Dendritic cell treated with granulocyte-macrophage colony-stimulating factor and Interleukin-4, amounts not matched to agents 40 ng/mL and 50 ng/mL, for 4 days (primary cell): ENCODE data around the gene SGIP1.

Experiments used
- H3K27ac Mint-ChIP-seq: one replicate; pipeline ENCODE4 v1.8.0; 2022; ENCODE audit warnings: mild to moderate bottlenecking, mixed read lengths
- H3K27me3 Mint-ChIP-seq: one replicate; pipeline ENCODE4 v1.8.0; 2022; ENCODE audit warnings: mild to moderate bottlenecking, mixed read lengths
- H3K36me3 Mint-ChIP-seq: one replicate; pipeline ENCODE4 v1.8.0; 2022; ENCODE audit warnings: low read depth, mixed read lengths
- H3K4me1 Mint-ChIP-seq: one replicate; pipeline ENCODE4 v1.8.0; 2022; ENCODE audit warnings: low read depth, mixed read lengths
- H3K4me3 Mint-ChIP-seq: one replicate; pipeline ENCODE4 v1.8.0; 2022; ENCODE audit warnings: mild to moderate bottlenecking, moderate library complexity, mixed read lengths
- H3K9me3 Mint-ChIP-seq: one replicate; pipeline ENCODE4 v1.8.0; 2022; ENCODE audit warnings: mixed read lengths
- intact Hi-C: fragments of 100-400 bp; cut with micrococcal nuclease; formaldehyde crosslinking; loops from one replicate; pipeline ENCODE4 v1.15.0; 2022

The SGIP1 gene, protein sequence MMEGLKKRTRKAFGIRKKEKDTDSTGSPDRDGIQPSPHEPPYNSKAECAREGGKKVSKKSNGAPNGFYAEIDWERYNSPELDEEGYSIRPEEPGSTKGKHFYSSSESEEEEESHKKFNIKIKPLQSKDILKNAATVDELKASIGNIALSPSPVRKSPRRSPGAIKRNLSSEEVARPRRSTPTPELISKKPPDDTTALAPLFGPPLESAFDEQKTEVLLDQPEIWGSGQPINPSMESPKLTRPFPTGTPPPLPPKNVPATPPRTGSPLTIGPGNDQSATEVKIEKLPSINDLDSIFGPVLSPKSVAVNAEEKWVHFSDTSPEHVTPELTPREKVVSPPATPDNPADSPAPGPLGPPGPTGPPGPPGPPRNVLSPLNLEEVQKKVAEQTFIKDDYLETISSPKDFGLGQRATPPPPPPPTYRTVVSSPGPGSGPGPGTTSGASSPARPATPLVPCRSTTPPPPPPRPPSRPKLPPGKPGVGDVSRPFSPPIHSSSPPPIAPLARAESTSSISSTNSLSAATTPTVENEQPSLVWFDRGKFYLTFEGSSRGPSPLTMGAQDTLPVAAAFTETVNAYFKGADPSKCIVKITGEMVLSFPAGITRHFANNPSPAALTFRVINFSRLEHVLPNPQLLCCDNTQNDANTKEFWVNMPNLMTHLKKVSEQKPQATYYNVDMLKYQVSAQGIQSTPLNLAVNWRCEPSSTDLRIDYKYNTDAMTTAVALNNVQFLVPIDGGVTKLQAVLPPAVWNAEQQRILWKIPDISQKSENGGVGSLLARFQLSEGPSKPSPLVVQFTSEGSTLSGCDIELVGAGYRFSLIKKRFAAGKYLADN

DNA sequence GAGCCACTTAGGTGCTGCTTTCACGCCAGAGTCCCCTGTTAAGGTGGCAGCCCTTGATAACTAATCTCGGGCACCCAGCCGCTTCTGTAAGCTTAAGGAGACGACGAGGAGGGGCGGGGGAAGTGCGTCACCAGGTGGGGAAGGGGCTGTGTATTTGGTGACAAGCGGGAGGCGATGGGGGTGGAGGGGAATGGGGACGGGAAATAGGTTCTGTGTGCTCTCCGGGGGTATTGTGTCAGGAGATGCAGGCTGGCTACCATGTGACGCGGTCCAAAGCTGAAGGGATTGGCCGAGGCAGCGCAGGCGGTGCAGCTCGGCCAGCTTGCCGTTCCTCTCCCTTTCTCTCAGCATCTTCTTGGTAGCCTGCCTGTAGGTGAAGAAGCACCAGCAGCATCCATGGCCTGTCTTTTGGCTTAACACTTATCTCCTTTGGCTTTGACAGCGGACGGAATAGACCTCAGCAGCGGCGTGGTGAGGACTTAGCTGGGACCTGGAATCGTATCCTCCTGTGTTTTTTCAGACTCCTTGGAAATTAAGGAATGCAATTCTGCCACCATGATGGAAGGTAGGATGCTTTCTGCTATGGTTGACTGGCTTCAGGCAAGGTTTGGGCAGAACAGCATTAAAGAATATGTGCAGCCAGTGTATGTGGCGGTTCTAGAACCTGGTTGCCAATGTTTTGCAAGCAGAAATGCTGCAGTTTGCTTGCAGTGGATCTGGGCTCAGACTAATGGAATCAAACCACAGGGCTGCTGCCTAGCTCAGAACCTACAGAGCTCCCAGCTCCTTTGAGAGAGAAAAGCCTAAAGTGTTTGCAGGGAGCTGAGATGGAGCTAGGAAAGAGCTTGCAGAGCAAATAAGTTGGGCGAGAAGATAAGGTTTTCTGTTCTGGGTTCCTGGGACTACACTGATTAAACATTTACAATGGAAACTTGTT is at the start of gene SGIP1:
SGIP1 (plus strand) TSS at position 350 of the 937 bp plus-strand sequence; CDS start at position 556, 206 bp downstream.
- Mint-ChIP-seq H3K9me3 (no peaks in the 10 kb centered on the region), H3K4me3 (peak within 1 kb of the TSS; percentile 53), H3K27ac (no peak within 1 kb of the TSS), H3K36me3 (no peaks in the 10 kb centered on the region), H3K4me1 (peaks cover 19% of the 10 kb centered on the region), H3K27me3 (peaks cover 33% of the 10 kb centered on the region)
- intact Hi-C loops = no loop called here

DNA sequence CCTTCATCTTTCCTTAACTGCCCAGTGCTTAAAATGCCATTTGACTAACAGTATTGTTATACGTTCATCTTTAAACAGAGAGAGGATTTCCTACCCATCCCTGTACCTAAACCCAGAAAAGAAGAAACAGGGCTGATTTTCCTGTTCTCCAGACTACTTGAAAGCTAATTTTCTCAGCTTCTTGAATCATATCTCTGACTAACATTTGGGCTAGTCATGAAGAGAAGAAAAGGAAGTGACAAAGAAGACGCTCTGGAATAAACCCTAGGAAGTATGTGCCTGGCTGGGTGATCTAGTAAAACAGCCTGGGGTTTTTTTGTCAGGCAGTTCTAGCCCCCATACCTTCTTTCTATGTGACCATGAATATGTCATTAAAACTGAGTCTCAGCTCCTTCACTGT is 44.8 kb upstream of the SGIP1 start:
- no peaks in the 10 kb centered on the region for H3K9me3 Mint-ChIP-seq
- no peaks in the 10 kb centered on the region for H3K36me3 Mint-ChIP-seq
- H3K4me1 Mint-ChIP-seq = peaks cover 19% of the 10 kb centered on the region
- no peaks in the 10 kb centered on the region for H3K27me3 Mint-ChIP-seq
- no peak overlapping the region for H3K27ac Mint-ChIP-seq
- H3K4me3 Mint-ChIP-seq = no peak overlapping the region
- intact Hi-C loops = no loop called here

DNA sequence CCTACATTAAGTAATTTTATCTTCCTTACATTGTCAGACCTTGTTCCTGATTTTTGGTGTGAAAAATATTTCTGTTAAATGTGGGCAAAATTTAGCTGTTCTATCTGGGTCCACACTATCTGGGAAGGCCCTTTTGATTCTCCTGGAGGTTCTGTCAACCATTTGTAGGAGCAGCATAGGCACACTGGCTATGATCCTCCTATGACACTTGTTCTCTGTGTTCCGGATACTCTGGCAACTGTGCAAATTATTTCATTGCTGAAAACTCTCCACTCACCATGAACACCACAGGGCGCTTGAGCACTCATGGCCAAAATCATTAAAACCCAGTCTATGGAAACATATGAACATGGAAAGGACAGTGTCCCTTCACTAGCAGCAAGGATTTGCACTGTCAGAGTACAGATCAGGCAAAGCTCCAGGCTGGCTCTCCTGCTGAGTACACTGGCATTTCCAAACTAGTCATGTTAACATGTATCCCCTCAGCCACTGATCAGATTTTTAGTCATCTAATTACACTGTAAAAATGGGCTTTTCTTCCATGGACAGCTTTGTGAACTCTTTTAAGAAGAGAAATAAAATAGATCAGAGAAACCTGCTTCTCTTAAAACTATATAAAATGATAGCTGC is 43.9 kb upstream of the SGIP1 start:
- no peaks in the 10 kb centered on the region for H3K27me3 Mint-ChIP-seq
- peaks cover 19% of the 10 kb centered on the region for H3K4me1 Mint-ChIP-seq
- H3K9me3 Mint-ChIP-seq = no peaks in the 10 kb centered on the region
- no peaks in the 10 kb centered on the region for H3K36me3 Mint-ChIP-seq
- no peak overlapping the region for H3K27ac Mint-ChIP-seq
- H3K4me3 Mint-ChIP-seq = no peak overlapping the region
- intact Hi-C loops = no loop called here

DNA sequence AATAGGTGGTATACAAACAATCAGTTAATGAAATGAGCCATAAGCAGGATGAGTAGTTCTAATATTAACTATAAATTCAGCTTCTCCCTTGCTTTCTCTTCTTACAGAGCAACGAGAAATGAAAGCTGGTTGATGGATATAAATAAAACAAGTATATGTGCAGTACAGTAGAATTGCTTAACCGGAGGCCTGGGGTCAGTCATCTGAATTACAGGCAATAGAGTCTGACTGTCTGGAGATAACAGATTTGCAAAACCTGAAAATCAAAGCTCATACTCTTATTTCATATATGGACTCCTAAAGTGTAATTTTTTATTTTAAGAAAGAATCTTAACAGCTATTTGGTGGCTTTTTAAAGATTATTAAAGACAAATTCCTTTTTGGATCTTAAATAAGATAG is 43.1 kb upstream of the SGIP1 start:
- peaks cover 19% of the 10 kb centered on the region for H3K4me1 Mint-ChIP-seq
- H3K36me3 Mint-ChIP-seq = no peaks in the 10 kb centered on the region
- no peaks in the 10 kb centered on the region for H3K27me3 Mint-ChIP-seq
- intact Hi-C loops = no loop called here
- no peak overlapping the region for H3K27ac Mint-ChIP-seq
- H3K9me3 Mint-ChIP-seq = no peaks in the 10 kb centered on the region
- H3K4me3 Mint-ChIP-seq = no peak overlapping the region

DNA sequence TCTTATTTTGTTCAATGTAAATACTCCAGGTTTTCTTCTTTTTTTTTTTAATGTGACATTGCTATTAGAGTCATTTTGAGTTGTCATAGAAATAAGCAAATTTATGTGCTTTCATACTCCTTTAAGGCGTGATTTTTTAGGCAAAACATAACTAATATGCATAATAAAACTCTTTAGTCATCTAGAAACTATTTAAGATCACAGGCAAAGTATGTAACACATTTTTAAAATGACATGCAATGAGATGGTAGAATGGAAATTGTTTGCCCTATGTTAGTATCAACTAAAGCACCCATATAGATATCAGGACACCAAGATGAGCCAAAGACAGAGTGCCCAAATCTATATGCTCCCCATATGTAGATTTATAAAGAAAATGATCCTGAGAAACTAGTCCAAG is 41.5 kb upstream of the SGIP1 start:
- Mint-ChIP-seq H3K27ac (no peak overlapping the region), H3K4me3 (no peak overlapping the region), H3K27me3 (no peaks in the 10 kb centered on the region), H3K36me3 (no peaks in the 10 kb centered on the region), H3K4me1 (peaks cover 19% of the 10 kb centered on the region), H3K9me3 (no peaks in the 10 kb centered on the region)
- intact Hi-C loops = no loop called here

DNA sequence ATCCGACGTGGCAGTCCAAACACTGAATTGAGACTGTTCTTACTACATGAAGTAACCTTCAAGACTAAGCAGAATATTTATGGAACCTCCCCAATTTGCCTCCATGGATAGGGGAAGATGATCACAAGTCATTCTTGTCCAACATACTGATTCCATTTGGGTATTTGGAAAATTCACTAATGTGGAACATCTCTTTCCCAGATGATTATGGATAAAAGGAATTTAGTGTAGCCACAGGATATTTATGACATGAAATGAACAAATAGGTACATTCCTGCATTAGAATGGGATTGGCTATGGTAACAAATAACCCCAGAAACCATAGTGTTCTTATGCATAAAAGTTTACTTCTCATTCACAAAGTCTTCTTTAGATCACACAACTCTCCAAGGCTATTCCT is 40.2 kb upstream of the SGIP1 start:
- no peak overlapping the region for H3K27ac Mint-ChIP-seq
- H3K4me1 Mint-ChIP-seq = peaks cover 19% of the 10 kb centered on the region
- intact Hi-C loops = no loop called here
- no peaks in the 10 kb centered on the region for H3K9me3 Mint-ChIP-seq
- H3K4me3 Mint-ChIP-seq = no peak overlapping the region
- no peaks in the 10 kb centered on the region for H3K36me3 Mint-ChIP-seq
- H3K27me3 Mint-ChIP-seq = no peaks in the 10 kb centered on the region

DNA sequence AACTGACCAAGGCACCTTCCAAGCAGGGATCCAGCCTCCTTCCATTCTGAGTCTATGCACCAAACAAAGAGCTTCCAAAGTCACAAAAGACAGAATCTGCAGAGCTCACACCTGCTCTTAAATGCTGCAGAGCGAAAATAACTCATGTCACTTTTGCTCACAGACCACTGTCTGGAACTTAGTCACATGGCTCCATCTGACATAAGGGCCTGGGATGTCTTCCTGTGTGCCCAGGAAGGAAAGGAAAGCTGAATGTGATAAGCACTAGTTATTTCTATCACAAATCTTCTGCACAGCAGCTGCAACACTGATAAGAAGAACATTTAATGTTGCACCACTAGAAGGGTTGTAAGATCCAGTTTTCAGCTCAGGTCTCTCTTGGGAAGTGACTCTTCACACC is 39.5 kb upstream of the SGIP1 start:
- Mint-ChIP-seq H3K4me3 (no peak overlapping the region), H3K4me1 (peaks cover 12% of the 10 kb centered on the region), H3K36me3 (no peaks in the 10 kb centered on the region), H3K9me3 (no peaks in the 10 kb centered on the region), H3K27me3 (no peaks in the 10 kb centered on the region), H3K27ac (no peak overlapping the region)
- intact Hi-C loops = no loop called here

DNA sequence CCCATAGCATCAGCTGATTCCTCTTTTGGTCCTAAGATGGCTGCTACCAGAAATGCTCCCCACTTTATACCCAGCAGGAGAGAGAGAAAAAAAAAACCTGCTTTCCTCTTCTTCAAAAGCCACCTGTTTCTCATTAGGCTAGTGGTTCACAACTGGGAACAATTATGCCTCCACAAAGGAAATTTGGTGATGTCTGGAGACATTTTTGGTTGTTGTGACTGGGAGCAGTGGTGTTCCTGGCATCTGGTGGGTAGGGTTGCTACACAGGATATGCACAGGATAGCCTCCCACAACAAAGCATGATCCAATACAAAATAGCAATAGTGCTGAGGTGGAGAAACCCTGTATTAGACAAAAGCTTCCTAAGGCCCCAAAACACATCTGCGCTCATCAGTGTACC is 38.5 kb upstream of the SGIP1 start:
- no peak overlapping the region for H3K27ac Mint-ChIP-seq
- no peaks in the 10 kb centered on the region for H3K36me3 Mint-ChIP-seq
- H3K9me3 Mint-ChIP-seq = no peaks in the 10 kb centered on the region
- intact Hi-C loops = no loop called here
- H3K4me1 Mint-ChIP-seq = peaks cover 2% of the 10 kb centered on the region
- H3K4me3 Mint-ChIP-seq = no peak overlapping the region
- H3K27me3 Mint-ChIP-seq = no peaks in the 10 kb centered on the region

DNA sequence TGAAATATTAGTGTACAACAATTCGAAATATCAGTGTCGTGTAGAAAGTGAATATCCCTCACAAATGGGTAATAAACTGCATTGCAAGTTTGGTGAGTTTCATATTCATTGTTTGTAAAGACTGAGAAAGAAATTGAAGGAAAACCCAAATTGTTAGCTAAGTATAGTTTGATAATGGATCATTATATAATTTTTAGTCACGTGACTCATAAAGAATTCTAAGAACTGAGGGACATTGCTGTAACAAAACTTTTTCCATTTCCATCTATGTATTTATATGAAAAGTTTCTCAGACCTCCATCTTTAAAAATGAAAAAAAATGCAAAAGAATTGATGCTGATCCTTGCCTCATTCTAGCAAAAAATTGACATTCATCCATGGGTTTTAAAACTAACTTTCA is 36.0 kb upstream of the SGIP1 start:
- Mint-ChIP-seq H3K9me3 (no peaks in the 10 kb centered on the region), H3K36me3 (no peaks in the 10 kb centered on the region), H3K27me3 (no peaks in the 10 kb centered on the region), H3K4me1 (no peaks in the 10 kb centered on the region), H3K27ac (no peak overlapping the region), H3K4me3 (no peak overlapping the region)
- intact Hi-C loops = no loop called here

DNA sequence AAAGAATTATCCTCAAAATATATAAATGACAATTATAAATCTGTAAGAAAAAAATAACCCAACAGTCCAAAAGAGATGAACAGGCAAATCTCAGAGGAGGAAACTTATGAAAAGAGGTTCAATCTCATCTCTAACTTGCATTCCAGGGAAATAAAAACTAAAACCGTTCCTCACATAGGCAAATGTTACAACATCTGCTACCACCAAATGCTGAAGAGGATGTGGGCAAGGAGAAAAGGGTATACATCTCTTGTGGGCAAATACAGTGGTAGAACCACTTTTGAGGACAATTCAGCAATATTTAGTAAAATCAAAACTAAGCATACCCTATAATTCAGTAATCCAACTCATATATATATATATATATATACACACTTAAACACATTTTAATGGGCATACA is 33.7 kb upstream of the SGIP1 start:
- Mint-ChIP-seq H3K27me3 (no peaks in the 10 kb centered on the region), H3K4me1 (no peaks in the 10 kb centered on the region), H3K27ac (no peak overlapping the region), H3K9me3 (no peaks in the 10 kb centered on the region), H3K36me3 (no peaks in the 10 kb centered on the region), H3K4me3 (no peak overlapping the region)
- intact Hi-C loops = no loop called here

DNA sequence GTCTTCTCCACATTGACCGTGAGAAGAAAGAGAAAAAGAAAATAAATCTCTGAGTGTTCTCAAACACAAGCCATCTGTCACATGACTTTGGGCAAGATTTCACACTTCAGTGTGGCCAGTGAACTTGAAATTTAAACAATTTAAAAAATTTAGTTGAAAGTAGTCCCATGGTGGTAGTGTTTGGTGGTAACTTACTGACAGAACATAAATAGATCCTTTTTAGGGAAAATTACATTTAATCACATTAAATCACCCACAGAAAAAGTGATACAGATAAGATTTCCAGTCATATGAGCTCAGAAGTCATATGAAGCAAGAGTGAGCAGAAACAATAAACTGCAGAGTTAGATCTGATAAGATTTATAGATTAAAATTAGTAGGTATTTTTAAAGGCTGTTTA is 31.9 kb upstream of the SGIP1 start:
- Mint-ChIP-seq H3K36me3 (no peaks in the 10 kb centered on the region), H3K4me1 (no peaks in the 10 kb centered on the region), H3K9me3 (no peaks in the 10 kb centered on the region), H3K4me3 (no peak overlapping the region), H3K27ac (no peak overlapping the region), H3K27me3 (no peaks in the 10 kb centered on the region)
- intact Hi-C loops = no loop called here

DNA sequence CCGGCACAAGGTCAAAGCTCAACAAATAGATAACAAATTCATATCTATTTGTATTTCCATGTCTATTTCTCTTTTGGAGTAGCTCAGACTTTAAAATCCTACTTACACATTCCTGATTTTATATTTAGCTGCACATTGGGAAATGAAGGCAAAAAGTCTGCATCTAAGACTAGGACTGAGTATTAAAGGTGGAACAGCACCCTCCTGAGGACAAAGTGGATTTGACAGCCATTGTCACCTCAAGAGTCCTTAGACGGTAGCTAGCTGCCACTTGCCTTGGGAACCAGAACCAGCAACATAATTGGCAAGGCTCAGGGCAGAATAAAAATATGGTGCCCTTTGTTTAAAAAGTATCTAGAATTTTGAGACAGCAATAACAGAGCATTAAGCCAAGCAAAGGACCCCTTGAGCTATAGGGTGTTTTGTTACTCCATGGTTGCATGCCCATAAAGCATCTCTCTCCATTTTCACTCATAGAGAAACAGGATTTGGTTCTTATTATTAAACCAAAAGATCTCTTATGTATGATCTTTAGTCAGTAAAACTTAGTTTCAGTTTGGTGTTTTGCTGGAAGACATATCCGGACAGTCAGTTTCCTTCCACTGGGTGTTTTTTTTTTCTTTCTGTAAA is 30.0 kb upstream of the SGIP1 start:
- intact Hi-C loops = no loop called here
- H3K36me3 Mint-ChIP-seq = no peaks in the 10 kb centered on the region
- no peak overlapping the region for H3K27ac Mint-ChIP-seq
- H3K9me3 Mint-ChIP-seq = no peaks in the 10 kb centered on the region
- H3K27me3 Mint-ChIP-seq = no peaks in the 10 kb centered on the region
- H3K4me3 Mint-ChIP-seq = no peak overlapping the region
- H3K4me1 Mint-ChIP-seq = no peaks in the 10 kb centered on the region
